Measurements from ENCODE around the gene LENG9.
"Not testable (repeated sequence)": the region's sequence is repeated elsewhere in the genome, so short reads cannot be mapped to it uniquely, and the experiment has no call there.

LENG9 gene

GRCh38 chr19:54463531-54464043, at the start of gene LENG9:
TSS of gene LENG9 (minus strand) at chr19:54463778. CDS start at chr19:54463526, 252 bp downstream.
- FAIRE-seq = no peak

- not testable (repeated sequence) for FAIRE-seq
These were observed 45.8 kb upstream of the LENG9 start for GRCh38 chr19:54509200-54509940.

- FAIRE-seq = not testable (repeated sequence)
These were observed 44.9 kb upstream of the LENG9 start for GRCh38 chr19:54508487-54508886.

GRCh38 chr19:54507824-54508223, 44.2 kb upstream of the LENG9 start:
- FAIRE-seq = no peak

- FAIRE-seq = not testable (repeated sequence)
These were observed 43.6 kb upstream of the LENG9 start for GRCh38 chr19:54507038-54507717.

GRCh38 chr19:54506079-54506478, 42.5 kb upstream of the LENG9 start:
- FAIRE-seq = no peak

GRCh38 chr19:54505542-54505941, 42.0 kb upstream of the LENG9 start:
- FAIRE-seq = not testable (repeated sequence)

GRCh38 chr19:54502518-54503048, 39.0 kb upstream of the LENG9 start, which contains the start of gene LAIR2:
TSS of gene LAIR2 (plus strand) at chr19:54502831. CDS start at chr19:54502919, 88 bp downstream.
- FAIRE-seq = no peak

- FAIRE-seq = not testable (repeated sequence)
These were observed 34.8 kb upstream of the LENG9 start for GRCh38 chr19:54498451-54498772.

GRCh38 chr19:54497747-54498450, 34.3 kb upstream of the LENG9 start:
- FAIRE-seq = not testable (repeated sequence)

GRCh38 chr19:54495284-54495683, 31.7 kb upstream of the LENG9 start:
- not testable (repeated sequence) for FAIRE-seq

- FAIRE-seq = no peak
These were observed 30.5 kb upstream of the LENG9 start for GRCh38 chr19:54493967-54494585.

GRCh38 chr19:54493056-54493455, 29.5 kb upstream of the LENG9 start:
- FAIRE-seq = not testable (repeated sequence)

- FAIRE-seq = no peak
These were observed 29.0 kb upstream of the LENG9 start for GRCh38 chr19:54492568-54492967.

- FAIRE-seq = no peak
These were observed 26.2 kb upstream of the LENG9 start for GRCh38 chr19:54489766-54490165.

- no peak for FAIRE-seq
These were observed 25.8 kb upstream of the LENG9 start for GRCh38 chr19:54489341-54489740.

GRCh38 chr19:54485851-54486250, 22.3 kb upstream of the LENG9 start:
- FAIRE-seq = no peak

- no peak for FAIRE-seq
These were observed 20.9 kb upstream of the LENG9 start for GRCh38 chr19:54484451-54484850.

- no peak for FAIRE-seq
These were observed 19.3 kb upstream of the LENG9 start for GRCh38 chr19:54482889-54483288.

GRCh38 chr19:54481326-54481930, 17.9 kb upstream of the LENG9 start:
- FAIRE-seq = no peak

GRCh38 chr19:54480051-54480450, 16.5 kb upstream of the LENG9 start:
- no peak for FAIRE-seq

- FAIRE-seq = no peak
These were observed 15.2 kb upstream of the LENG9 start for GRCh38 chr19:54478677-54479266.

Data from A204.1 (cell line).